ENCODE data around the gene SLC35F1.

The SLC35F1 gene

DNA sequence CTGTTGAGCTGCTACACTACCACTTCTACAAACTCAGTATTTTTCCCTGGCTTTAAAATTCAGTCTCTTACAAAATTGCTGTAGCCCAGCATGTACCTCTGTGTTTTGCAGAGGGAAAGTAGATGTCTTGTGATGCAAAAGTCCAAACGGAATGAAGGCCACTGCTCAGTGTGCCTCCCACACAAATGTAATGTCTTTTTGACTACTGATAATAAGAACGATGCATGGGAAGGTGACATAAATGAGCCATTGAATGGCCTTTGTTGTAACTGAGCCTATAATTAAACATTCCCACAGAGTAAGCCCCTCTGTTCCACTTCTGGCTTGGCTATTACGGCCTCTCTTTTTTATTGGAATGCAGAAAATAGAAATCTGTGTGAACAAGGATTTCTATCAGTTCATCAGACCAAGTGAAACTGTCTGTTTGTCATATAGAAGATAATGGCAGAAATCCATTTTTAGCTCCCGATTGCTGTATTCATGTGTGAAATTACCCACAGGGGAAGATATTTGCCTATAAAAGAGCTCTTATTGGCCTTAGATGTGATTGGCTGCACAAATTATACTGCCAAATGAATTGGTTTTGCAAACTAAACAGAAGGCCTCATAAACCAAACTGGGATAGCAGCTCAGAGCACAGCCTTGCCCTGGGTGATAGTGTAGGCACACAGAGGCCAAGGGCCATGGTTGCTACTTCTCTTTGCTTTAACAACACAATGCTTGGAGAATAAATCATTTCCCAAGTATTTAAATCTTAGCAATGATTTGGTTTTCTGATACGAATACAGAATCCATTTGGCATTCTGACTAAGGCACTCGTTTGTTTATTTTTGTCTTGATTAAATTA lies 399.6 kb downstream of the SLC35F1 start:
- TF ChIP-seq, protein P1, sequence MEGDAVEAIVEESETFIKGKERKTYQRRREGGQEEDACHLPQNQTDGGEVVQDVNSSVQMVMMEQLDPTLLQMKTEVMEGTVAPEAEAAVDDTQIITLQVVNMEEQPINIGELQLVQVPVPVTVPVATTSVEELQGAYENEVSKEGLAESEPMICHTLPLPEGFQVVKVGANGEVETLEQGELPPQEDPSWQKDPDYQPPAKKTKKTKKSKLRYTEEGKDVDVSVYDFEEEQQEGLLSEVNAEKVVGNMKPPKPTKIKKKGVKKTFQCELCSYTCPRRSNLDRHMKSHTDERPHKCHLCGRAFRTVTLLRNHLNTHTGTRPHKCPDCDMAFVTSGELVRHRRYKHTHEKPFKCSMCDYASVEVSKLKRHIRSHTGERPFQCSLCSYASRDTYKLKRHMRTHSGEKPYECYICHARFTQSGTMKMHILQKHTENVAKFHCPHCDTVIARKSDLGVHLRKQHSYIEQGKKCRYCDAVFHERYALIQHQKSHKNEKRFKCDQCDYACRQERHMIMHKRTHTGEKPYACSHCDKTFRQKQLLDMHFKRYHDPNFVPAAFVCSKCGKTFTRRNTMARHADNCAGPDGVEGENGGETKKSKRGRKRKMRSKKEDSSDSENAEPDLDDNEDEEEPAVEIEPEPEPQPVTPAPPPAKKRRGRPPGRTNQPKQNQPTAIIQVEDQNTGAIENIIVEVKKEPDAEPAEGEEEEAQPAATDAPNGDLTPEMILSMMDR (IDR thresholded peaks at IDR 0.05) = no peak

DNA sequence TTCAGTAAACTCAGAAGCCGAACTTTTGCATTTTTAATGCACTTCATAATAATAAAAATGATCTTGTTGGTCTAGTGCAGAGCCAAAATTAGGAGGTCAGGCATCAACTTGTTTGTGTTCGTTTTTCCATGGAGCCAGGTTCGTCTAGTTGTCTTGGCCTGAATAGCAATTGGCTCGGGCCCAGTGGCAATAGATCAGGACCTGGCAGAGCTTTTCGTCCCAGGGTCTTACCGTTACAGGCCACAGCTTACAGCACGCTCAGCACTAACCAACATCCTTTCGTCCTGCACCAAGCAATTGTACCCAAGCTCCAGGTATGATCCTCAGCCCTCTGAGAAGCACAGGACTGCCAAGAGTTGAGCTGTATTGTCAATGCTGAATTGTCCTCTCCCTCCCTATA lies 400.5 kb downstream of the SLC35F1 start:
- TF ChIP-seq, protein P1 (IDR thresholded peaks at IDR 0.05) = no peak

DNA sequence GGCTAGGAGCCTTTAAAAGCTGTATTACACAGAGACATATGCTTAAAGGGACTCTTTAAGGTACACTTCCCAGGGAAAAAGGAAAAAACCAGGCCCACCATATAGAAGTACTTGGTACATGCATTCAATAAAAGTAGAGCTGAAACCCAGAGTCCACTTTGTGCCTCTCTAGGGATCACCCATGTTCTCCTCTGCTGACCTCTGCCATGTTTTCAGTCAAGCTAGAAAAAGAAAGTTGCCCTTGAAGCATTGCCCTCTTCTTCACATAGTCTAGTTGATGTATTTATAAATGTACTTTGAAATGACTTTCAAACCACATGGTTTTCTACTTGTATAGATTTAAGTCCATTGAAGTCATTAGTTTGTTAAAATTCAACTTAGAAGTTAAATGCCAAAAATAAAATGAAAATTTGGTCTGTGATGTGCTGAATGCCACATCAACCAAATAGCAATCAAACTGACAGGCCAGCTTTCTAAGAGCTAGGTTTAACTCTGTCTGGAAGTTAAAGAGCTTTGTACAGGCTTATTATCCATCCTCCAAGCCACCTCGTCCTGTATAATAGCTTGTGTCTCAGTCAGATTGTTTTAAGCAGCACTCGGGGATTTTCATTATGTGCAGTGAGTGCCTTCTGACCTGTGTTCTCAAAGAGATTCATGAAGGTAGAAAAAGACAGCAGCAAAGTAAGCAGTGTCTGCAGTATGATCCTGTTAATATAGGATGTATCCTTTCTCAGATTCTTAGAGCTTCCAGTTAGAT lies 402.5 kb downstream of the SLC35F1 start:
- TF ChIP-seq, protein P1 (IDR thresholded peaks at IDR 0.05) = no peak

DNA sequence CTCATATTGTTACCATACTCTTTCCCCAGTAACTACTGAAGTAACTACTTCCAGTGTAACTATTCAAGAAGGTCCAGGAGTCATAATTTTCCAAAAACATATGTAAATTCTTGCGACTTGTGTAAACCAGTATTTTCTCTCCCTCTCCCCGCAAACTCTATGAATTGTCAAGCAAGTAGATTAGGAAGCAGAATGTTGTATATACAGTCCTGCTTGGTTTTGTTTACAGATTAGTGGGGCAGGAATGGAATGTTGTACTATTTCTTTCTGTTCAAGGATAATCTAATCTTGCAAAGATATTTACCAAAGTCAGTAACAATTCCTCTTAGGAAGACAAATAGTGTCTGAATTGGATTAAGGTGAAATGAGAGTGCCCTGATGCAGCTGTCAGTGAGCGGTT lies 406.1 kb downstream of the SLC35F1 start:
- TF ChIP-seq, protein P1 (IDR thresholded peaks at IDR 0.05) = no peak

DNA sequence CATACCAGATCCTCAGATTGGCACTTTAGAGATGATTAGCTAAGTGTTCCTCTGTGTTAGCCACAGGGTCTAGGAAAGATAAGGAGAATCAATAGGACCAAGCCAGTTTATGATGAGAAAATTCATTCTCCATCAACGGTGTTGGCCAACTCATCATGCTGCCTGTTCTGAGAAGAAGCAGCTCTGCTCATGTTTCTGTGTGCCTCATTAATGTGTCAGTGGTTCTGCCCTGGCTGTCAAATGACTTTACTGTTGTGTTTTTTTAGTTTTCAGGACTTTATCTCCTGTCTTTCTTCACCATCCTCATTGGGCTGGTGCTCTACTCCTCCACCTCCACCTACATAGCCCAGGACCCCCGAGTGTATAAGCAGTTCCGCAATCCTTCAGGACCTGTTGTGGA lies 406.7 kb downstream of the SLC35F1 start:
- TF ChIP-seq, protein P1 (IDR thresholded peaks at IDR 0.05) = no peak

DNA sequence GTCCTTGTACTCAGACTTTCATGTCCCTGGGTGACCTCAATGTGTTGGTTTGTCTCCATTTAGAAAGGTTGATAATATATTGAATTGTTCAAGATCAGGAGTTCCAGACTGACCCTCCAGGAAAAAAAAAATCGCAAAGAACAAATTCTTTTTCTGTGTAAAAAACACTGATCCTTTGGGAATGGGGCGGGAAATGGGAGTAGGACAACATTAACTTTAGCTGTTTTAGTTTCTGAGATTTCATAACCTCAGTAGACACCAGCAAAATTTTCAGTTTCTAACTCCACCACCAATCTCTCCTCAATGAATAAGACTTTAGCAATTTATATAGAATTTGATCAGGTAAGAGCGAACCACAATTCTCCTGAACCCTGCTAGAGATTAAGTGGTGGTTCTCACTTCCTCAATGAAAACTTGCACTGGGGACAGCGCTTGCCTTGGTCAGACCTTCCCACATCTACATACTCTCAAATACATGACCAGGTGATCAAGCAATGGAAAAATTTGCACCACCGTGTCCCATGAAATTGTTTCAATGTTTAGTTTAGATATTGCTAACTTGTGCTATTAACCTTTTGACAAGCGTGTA lies 409.8 kb downstream of the SLC35F1 start:
- TF ChIP-seq, protein P1 (IDR thresholded peaks at IDR 0.05) = no peak
